ENCODE data around the gene FRMD4A.
A peak's percentile ranks its signal among the peaks of the same experiment; 100 is the strongest.

The FRMD4A gene

DNA sequence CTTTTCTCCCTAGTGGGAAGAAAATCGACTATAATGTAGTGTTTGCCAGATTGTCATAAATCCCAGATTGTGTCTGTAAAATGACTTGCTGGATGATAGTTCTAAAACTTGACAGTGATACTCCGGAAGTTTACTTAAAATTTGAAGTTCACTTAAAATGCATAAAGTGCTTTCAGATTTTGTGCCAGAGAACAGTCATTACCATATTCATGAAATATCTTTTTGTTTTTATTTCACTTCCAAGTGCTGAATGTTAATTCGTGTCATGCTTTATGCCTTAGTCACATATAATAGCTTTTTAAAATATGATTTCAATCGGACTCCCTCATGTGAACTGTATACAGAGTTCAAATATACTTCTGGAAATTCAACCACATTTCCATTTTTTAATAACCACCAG is 713.6 kb downstream of the FRMD4A start:
- Histone ChIP-seq H3K27ac (no peak overlapping the region), H3K27me3 (replicated peaks) (no peaks in the 10 kb centered on the region), H3K36me3 (replicated peaks) (peaks cover 4% of the 10 kb centered on the region), H3K4me3 (ENCODE audit: low read depth, low read length) (no peak overlapping the region)
- in situ Hi-C loops (cut with HindIII; ENCODE audit: low pct_ligation_motif_present, low sequenced_read_pairs): no loop called here
- TF ChIP-seq, protein P1, sequence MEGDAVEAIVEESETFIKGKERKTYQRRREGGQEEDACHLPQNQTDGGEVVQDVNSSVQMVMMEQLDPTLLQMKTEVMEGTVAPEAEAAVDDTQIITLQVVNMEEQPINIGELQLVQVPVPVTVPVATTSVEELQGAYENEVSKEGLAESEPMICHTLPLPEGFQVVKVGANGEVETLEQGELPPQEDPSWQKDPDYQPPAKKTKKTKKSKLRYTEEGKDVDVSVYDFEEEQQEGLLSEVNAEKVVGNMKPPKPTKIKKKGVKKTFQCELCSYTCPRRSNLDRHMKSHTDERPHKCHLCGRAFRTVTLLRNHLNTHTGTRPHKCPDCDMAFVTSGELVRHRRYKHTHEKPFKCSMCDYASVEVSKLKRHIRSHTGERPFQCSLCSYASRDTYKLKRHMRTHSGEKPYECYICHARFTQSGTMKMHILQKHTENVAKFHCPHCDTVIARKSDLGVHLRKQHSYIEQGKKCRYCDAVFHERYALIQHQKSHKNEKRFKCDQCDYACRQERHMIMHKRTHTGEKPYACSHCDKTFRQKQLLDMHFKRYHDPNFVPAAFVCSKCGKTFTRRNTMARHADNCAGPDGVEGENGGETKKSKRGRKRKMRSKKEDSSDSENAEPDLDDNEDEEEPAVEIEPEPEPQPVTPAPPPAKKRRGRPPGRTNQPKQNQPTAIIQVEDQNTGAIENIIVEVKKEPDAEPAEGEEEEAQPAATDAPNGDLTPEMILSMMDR (IDR thresholded peaks at IDR 0.05; ENCODE audit: low read depth, low read length, missing control alignments): no peak
- DNase-seq: no peak

DNA sequence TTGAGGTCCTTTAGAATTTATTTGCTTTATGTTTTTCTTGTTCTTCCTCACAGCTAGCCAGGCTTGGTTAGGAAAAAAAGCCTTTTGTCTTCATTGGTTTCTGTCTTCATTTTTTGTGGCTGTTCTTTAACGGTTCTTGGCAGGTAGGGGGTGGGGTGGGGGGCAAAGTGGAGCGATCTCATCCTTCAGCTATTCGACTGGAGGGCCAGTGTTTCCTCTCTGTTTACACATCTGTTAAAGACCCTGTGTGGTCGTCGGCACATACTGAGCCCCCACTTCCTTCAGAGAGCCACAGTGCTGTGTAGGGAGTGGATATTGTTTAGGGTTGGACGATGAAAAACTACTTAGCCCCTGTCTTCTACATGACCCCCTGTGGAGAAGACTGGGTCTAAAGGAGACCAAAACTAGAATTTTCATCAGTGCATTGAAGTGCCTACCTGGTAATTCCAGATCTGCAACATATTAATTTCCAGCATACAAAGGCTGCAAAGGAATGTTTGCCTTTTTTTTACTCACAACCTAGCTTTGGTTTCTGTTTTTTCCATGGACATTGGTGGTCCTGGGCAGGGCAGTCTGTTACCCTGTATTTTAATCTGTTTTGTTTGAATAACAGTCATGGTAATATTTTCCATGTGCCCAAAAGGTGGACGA is 714.9 kb downstream of the FRMD4A start:
- DNase-seq: no peak

GRCh38 chr10:13614530-13615332 is 716.0 kb downstream of the FRMD4A start:
- H3K4me3 ChIP-seq (ENCODE audit: low read depth, low read length): no peak overlapping the region
- in situ Hi-C loops (cut with HindIII; ENCODE audit: low pct_ligation_motif_present, low sequenced_read_pairs): no loop called here
- DNase-seq: peak; percentile 62
- peaks cover 19% of the 10 kb centered on the region for H3K36me3 ChIP-seq (replicated peaks)
- H3K27ac ChIP-seq: peak overlapping the region; percentile 64
- TF ChIP-seq, protein P1 (IDR thresholded peaks at IDR 0.05; ENCODE audit: low read depth, low read length, missing control alignments): peak; percentile 35
- no peaks in the 10 kb centered on the region for H3K27me3 ChIP-seq (replicated peaks)

More for the DNA sequence above, 714.9 kb downstream of the FRMD4A start:
- Histone ChIP-seq H3K4me3 (ENCODE audit: low read depth, low read length) (no peak overlapping the region), H3K27ac (peak overlapping the region; percentile 64), H3K36me3 (replicated peaks) (peaks cover 10% of the 10 kb centered on the region), H3K27me3 (replicated peaks) (no peaks in the 10 kb centered on the region)
- in situ Hi-C loops (cut with HindIII; ENCODE audit: low pct_ligation_motif_present, low sequenced_read_pairs): no loop called here
- TF ChIP-seq, protein P1 (IDR thresholded peaks at IDR 0.05; ENCODE audit: low read depth, low read length, missing control alignments): no peak

DNA sequence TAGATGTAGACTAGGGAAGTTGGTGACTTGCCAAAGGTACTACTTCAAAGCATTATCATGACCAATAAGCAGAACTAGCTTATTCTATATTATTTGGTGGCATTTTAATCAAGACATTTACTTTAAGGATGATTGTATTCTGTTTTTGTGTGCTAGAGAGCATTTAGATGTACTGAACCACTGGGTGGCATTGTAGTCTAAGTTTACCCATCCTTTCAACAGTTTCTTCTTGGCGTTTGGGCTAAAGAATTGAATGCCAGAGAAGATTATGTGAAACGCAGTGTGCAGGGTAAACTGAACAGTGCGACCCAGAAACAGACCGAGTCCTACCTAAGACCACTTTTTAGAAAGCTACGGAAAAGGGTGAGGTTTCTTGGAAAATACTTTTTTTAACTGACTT is 717.2 kb downstream of the FRMD4A start:
- Histone ChIP-seq H3K36me3 (replicated peaks) (peaks cover 19% of the 10 kb centered on the region), H3K27me3 (replicated peaks) (no peaks in the 10 kb centered on the region), H3K27ac (no peak overlapping the region), H3K4me3 (ENCODE audit: low read depth, low read length) (no peak overlapping the region)
- TF ChIP-seq, protein P1 (IDR thresholded peaks at IDR 0.05; ENCODE audit: low read depth, low read length, missing control alignments): peak; percentile 56
- in situ Hi-C loops (cut with HindIII; ENCODE audit: low pct_ligation_motif_present, low sequenced_read_pairs): no loop called here
- DNase-seq: peak; percentile 52

- DNase-seq: no peak
- Histone ChIP-seq H3K27me3 (replicated peaks) (no peaks in the 10 kb centered on the region), H3K36me3 (replicated peaks) (peaks cover 19% of the 10 kb centered on the region), H3K4me3 (ENCODE audit: low read depth, low read length) (no peak overlapping the region), H3K27ac (no peak overlapping the region)
- TF ChIP-seq, protein P1 (IDR thresholded peaks at IDR 0.05; ENCODE audit: low read depth, low read length, missing control alignments): peak; percentile 18
- in situ Hi-C loops (cut with HindIII; ENCODE audit: low pct_ligation_motif_present, low sequenced_read_pairs): no loop called here
These were observed 717.9 kb downstream of the FRMD4A start for GRCh38 chr10:13612654-13613373.

Data from brain microvascular endothelial cell (primary cell).